Measurements from ENCODE around the gene HIGD2A. TPM values are rescaled to one million over a fixed set of nuclear protein-coding genes. Genes with fewer than 3 reads are reported as not detected.

HIGD2A gene
- polyA plus RNA-seq, 3 donors, result 101 to 298 (median 260) TPM

DNA sequence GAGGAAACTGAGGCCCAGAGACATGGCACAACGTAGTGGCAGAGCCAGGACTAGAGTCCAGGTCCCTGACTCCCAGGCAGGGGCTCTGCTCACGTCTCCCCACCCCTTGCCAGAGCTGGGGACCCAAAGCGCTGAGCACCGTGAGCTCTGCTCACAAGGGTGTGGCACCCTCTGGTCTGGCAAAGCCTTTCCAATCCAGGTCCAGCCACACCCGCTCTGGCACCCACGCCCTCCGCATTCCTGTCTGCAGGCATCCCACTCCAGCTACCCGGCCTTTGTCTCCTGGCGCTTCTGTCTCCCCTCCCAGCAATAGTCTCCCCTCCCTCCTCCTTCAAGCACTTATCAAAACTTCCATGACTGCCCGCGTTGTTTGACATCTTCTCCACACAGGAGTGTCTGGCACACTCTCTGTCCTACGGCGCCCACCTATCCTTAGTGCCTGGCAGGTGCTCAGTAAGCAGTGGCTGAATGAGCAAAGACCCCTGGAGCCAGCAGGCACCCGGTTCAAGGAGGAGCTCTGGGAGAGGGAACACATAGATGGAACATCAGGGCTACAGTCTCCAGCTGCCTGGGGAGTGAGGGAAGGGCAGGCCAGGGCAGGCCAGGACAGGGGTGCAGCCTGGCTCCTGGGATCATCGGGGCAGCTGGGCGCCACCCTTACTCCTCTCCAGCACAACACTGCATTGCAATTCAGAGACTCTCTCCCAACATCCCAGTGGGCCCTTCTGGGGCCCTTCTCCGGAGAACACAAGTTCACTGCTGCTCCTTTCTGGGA is 12.0 kb downstream of the HIGD2A start:
- H3K4me3 Mint-ChIP-seq, result no peak overlapping the region
- H3K9ac ChIP-seq (ENCODE audit: insufficient read depth, low read length, poor library complexity, severe bottlenecking), result no peak overlapping the region
- 95% methylated on average over 16 of the region's 17 CpGs for WGBS (ENCODE audit: insufficient coverage)
- H3K27me3 ChIP-seq (ENCODE audit: control insufficient read depth in 2 of 2, insufficient read depth in 2 of 2, low read length in 2 of 2), result no peaks in the 10 kb centered on the region
- no peaks in the 10 kb centered on the region for H3K79me2 ChIP-seq (ENCODE audit: insufficient read depth, low read length)
- no peak for DNase-seq
- TF ChIP-seq, protein P1, sequence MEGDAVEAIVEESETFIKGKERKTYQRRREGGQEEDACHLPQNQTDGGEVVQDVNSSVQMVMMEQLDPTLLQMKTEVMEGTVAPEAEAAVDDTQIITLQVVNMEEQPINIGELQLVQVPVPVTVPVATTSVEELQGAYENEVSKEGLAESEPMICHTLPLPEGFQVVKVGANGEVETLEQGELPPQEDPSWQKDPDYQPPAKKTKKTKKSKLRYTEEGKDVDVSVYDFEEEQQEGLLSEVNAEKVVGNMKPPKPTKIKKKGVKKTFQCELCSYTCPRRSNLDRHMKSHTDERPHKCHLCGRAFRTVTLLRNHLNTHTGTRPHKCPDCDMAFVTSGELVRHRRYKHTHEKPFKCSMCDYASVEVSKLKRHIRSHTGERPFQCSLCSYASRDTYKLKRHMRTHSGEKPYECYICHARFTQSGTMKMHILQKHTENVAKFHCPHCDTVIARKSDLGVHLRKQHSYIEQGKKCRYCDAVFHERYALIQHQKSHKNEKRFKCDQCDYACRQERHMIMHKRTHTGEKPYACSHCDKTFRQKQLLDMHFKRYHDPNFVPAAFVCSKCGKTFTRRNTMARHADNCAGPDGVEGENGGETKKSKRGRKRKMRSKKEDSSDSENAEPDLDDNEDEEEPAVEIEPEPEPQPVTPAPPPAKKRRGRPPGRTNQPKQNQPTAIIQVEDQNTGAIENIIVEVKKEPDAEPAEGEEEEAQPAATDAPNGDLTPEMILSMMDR (IDR thresholded peaks at IDR 0.05), result no peak
- no peaks in the 10 kb centered on the region for H3K4me1 ChIP-seq (ENCODE audit: control insufficient read depth in 1 of 2, insufficient read depth in 2 of 2, low read length in 2 of 2)
- no peaks in the 10 kb centered on the region for H3K9me3 ChIP-seq (replicated peaks in 1 of 2; ENCODE audit: control insufficient read depth in 1 of 2, insufficient read depth in 1 of 2, low read length in 2 of 2)
- H3K9me3 Mint-ChIP-seq, result no peaks in the 10 kb centered on the region
- peaks cover 45 to 74% of the 10 kb centered on the region in 2 donors for H3K36me3 Mint-ChIP-seq
- H3K4me3 ChIP-seq (replicated peaks in 1 of 3; ENCODE audit: low read depth in 2 of 3, low read length in 3 of 3), result no peak overlapping the region
- H3K36me3 ChIP-seq (replicated peaks in 1 of 2; ENCODE audit: control insufficient read depth in 1 of 2, insufficient read depth in 2 of 2, low read length in 2 of 2), result peaks cover 15 to 50% of the 10 kb centered on the region in 2 donors
- H3K4me1 Mint-ChIP-seq, result no peaks in the 10 kb centered on the region
- no peak overlapping the region for H3K27ac ChIP-seq (ENCODE audit: low read depth in 1 of 2, low read length in 2 of 2)
- no peaks in the 10 kb centered on the region for H4K20me1 ChIP-seq (ENCODE audit: insufficient read depth, low read length)
- peaks cover 0 to 4% (median 1%) of the 10 kb centered on the region in 3 donors for H3K27me3 Mint-ChIP-seq (ENCODE audit: low read depth in 3 of 3)
- H3K27ac Mint-ChIP-seq, result no peak overlapping the region
- no peak overlapping the region for H2AFZ ChIP-seq (ENCODE audit: insufficient read depth, low read depth, low read length, poor library complexity, severe bottlenecking)
- intact Hi-C loops (cut with micrococcal nuclease), result no loop called here
- H3K4me2 ChIP-seq (replicated peaks; ENCODE audit: extremely low read depth, low read length, poor library complexity, severe bottlenecking), result no peak overlapping the region

DNA sequence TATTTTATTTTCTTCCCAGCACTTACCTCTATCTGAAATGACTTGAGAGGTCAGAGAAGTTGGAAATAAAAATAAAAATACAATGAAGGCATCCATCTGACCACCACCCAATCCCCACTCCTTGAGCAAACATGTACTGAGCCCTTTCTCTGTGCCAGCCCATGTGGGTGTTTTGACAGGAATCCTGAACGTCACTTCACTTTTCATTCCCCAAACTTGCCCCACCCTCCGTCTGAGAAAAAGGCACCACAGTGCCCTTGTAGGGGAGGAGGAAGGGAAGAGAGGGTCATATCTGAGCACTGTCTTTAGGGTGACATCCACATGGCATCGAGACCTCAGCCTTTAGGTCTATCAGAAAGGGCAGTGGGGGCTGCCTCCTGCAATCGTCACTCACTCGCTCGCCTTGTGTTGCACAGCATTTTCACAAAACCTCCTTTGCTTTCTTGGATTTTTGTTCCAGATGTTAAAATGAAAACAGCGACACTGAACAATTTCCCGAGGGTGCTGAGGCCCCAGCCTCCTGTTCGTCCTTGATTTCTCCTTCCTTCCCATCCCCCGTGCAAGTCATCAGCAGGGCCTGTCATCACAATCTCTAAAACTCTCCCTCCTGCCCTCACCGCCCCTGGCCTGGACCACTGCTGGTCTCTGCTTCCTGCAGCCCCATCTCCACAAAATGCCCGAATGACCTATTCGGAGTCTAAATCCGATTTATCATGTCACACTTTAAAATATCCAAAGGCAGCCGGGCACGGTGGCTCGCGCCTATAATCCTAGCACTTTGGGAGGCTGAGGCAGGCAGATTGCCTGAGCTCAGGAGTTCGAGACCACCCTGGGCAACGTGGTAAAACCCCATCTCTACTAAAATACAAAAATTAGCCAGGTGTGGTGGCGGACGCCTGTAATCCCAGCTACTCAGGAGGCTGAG is 13.0 kb downstream of the HIGD2A start:
- no peak overlapping the region for H3K4me3 Mint-ChIP-seq
- no peak for DNase-seq
- Histone ChIP-seq H3K79me2 (ENCODE audit: insufficient read depth, low read length) (no peaks in the 10 kb centered on the region), H3K4me3 (replicated peaks in 1 of 3; ENCODE audit: low read depth in 2 of 3, low read length in 3 of 3) (no peak overlapping the region), H3K9me3 (replicated peaks in 1 of 2; ENCODE audit: control insufficient read depth in 1 of 2, insufficient read depth in 1 of 2, low read length in 2 of 2) (no peaks in the 10 kb centered on the region), H3K9ac (ENCODE audit: insufficient read depth, low read length, poor library complexity, severe bottlenecking) (no peak overlapping the region), H2AFZ (ENCODE audit: insufficient read depth, low read depth, low read length, poor library complexity, severe bottlenecking) (no peak overlapping the region), H4K20me1 (ENCODE audit: insufficient read depth, low read length) (no peaks in the 10 kb centered on the region), H3K4me1 (ENCODE audit: control insufficient read depth in 1 of 2, insufficient read depth in 2 of 2, low read length in 2 of 2) (no peaks in the 10 kb centered on the region), H3K4me2 (replicated peaks; ENCODE audit: extremely low read depth, low read length, poor library complexity, severe bottlenecking) (no peak overlapping the region), H3K27ac (ENCODE audit: low read depth in 1 of 2, low read length in 2 of 2) (no peak overlapping the region), H3K27me3 (ENCODE audit: control insufficient read depth in 2 of 2, insufficient read depth in 2 of 2, low read length in 2 of 2) (no peaks in the 10 kb centered on the region), H3K36me3 (replicated peaks in 1 of 2; ENCODE audit: control insufficient read depth in 1 of 2, insufficient read depth in 2 of 2, low read length in 2 of 2) (peaks cover 22 to 51% of the 10 kb centered on the region in 2 donors)
- H3K4me1 Mint-ChIP-seq, result no peaks in the 10 kb centered on the region
- TF ChIP-seq, protein P1 (IDR thresholded peaks at IDR 0.05), result no peak
- H3K9me3 Mint-ChIP-seq, result no peaks in the 10 kb centered on the region
- intact Hi-C loops (cut with micrococcal nuclease), result no loop called here
- peaks cover 51 to 75% of the 10 kb centered on the region in 2 donors for H3K36me3 Mint-ChIP-seq
- WGBS (ENCODE audit: insufficient coverage), result 96% methylated on average over 18 of the region's 22 CpGs
- peak overlapping the region in 2 of 7 donors; percentile 57 to 68 for H3K27ac Mint-ChIP-seq
- H3K27me3 Mint-ChIP-seq (ENCODE audit: low read depth in 3 of 3), result peaks cover 0 to 4% (median 1%) of the 10 kb centered on the region in 3 donors
